Caco-2 (cell line): ENCODE data around the gene MAP2K4. TPM values are rescaled to one million over a fixed set of nuclear protein-coding genes. Genes with fewer than 3 reads are reported as not detected.

ENCODE experiments used
- BruUV-seq: library from RNA; stranded (reverse); fragments of 400-500 nt; replicated peaks from 2 replicates; lab custom pipeline; 2021; lab: Mats Ljungman, UMichigan
- CTCF ChIA-PET: fragments of 300-600 bp; sonication (Branson Sonifier 250); formaldehyde crosslinking; loops from one replicate; lab custom pipeline; 2022; ENCODE audit warnings: antibody characterized with exemption; lab: Charles Lee
- POLR2A ChIA-PET: fragments of 300-600 bp; sonication (Branson Sonifier 250); formaldehyde crosslinking; loops from one replicate; lab custom pipeline; 2022; ENCODE audit warnings: antibody characterized with exemption; lab: Charles Lee
- DNase-seq, 2 experiments: peaks; one replicate each; pipeline versions ENCODE4 v3.0.0 to v3.0.0-alpha.2; 2020 to 2022
- H3K27me3 ChIP-seq: replicated peaks from 2 replicates; pipeline ENCODE4 v1.6.0; 2011; ENCODE audit warnings: low read length; ENCODE audit not compliant: control insufficient read depth, insufficient read depth
- H3K36me3 ChIP-seq: 2 replicates; pipeline ENCODE4 v1.5.1; 2011; ENCODE audit warnings: low read length; ENCODE audit not compliant: control insufficient read depth, insufficient read depth
- H3K4me1 ChIP-seq: fragments of 250-450 bp; sonication (Bioruptor Pico); 2 replicates; pipeline ENCODE4 v1.5.1; 2020; ENCODE audit warnings: mild to moderate bottlenecking
- H3K4me3 ChIP-seq: 2 replicates; pipeline ENCODE4 v1.5.1; 2011; ENCODE audit warnings: low read depth, mild to moderate bottlenecking, control low read depth, low read length
- H3K9me3 ChIP-seq: fragments of 250-450 bp; sonication (Bioruptor Pico); 2 replicates; pipeline ENCODE4 v1.5.1; 2020; ENCODE audit warnings: mild to moderate bottlenecking, moderate library complexity
- H3K27ac Mint-ChIP-seq: one replicate; pipeline ENCODE4 v1.8.0; 2022; ENCODE audit warnings: mixed read lengths; ENCODE audit not compliant: unreplicated experiment
- H3K27me3 Mint-ChIP-seq: one replicate; pipeline ENCODE4 v1.8.0; 2022; ENCODE audit warnings: mixed read lengths; ENCODE audit not compliant: insufficient read depth, unreplicated experiment
- H3K36me3 Mint-ChIP-seq: one replicate; pipeline ENCODE4 v1.8.0; 2022; ENCODE audit warnings: mild to moderate bottlenecking, mixed read lengths; ENCODE audit not compliant: insufficient read depth, unreplicated experiment
- H3K4me1 Mint-ChIP-seq: one replicate; pipeline ENCODE4 v1.8.0; 2022; ENCODE audit warnings: low read depth, mixed read lengths; ENCODE audit not compliant: unreplicated experiment
- H3K4me3 Mint-ChIP-seq: one replicate; pipeline ENCODE4 v1.8.0; 2022; ENCODE audit warnings: mild to moderate bottlenecking, moderate library complexity, mixed read lengths; ENCODE audit not compliant: unreplicated experiment
- H3K9me3 Mint-ChIP-seq: one replicate; pipeline ENCODE4 v1.8.0; 2022; ENCODE audit warnings: mixed read lengths; ENCODE audit not compliant: unreplicated experiment
- CTCF ChIP-seq, 2 experiments: fragments of 200-600 bp in 1 of 2; IDR thresholded peaks; 1 replicate in 1 of 2; 2 replicates in 1 of 2; pipeline versions ENCODE4 v1.5.1 to v1.8.0; 2011 to 2022; ENCODE audit warnings: antibody characterized with exemption in 1 of 2, control low read depth in 1 of 2, inconsistent platforms in 1 of 2, low read depth in 1 of 2, low read length in 1 of 2, mild to moderate bottlenecking in 1 of 2, moderate library complexity in 1 of 2; ENCODE audit not compliant: insufficient read depth in 1 of 2, severe bottlenecking in 1 of 2, unreplicated experiment in 1 of 2
- intact Hi-C: fragments of 100-400 bp; cut with micrococcal nuclease; formaldehyde crosslinking; loops from one replicate; pipeline ENCODE4 v1.10.0; 2022; ENCODE audit not compliant: unreplicated experiment
- total RNA-seq: library from RNA; stranded (reverse); gene quantifications from 2 replicates; pipeline ENCODE4 v1.2.3, GENCODE V29; 2022

MAP2K4 gene
- total RNA-seq, 1 experiment from 2014 or later: 20.9 TPM

GRCh38 chr17:12094336-12094735 is 73.7 kb downstream of the MAP2K4 start:
- Mint-ChIP-seq H3K27ac (no peak overlapping the region), H3K4me3 (no peak overlapping the region), H3K27me3 (no peaks in the 10 kb centered on the region), H3K36me3 (peaks cover 11% of the 10 kb centered on the region), H3K9me3 (no peaks in the 10 kb centered on the region), H3K4me1 (peaks cover 11% of the 10 kb centered on the region)
- ChIA-PET POLR2A (no interaction called here), CTCF (no interaction called here)
- H3K27me3 ChIP-seq: no peaks in the 10 kb centered on the region
- no peaks in the 10 kb centered on the region for H3K4me1 ChIP-seq
- H3K36me3 ChIP-seq: no peaks in the 10 kb centered on the region
- intact Hi-C loops: no loop called here
- TF ChIP-seq CTCF (IDR thresholded peaks at IDR 0.05; ENCODE audit: insufficient read depth in 1 of 2, low read depth in 1 of 2, low read length in 1 of 2, severe bottlenecking in 1 of 2, unreplicated experiment in 1 of 2): no peak
- H3K4me3 ChIP-seq: no peak overlapping the region
- no peaks in the 10 kb centered on the region for H3K9me3 ChIP-seq
- no TSS peak for BruUV-seq
- DNase-seq: no peak

GRCh38 chr17:12095522-12095921 is 74.8 kb downstream of the MAP2K4 start:
- Histone ChIP-seq H3K36me3 (no peaks in the 10 kb centered on the region), H3K27me3 (no peaks in the 10 kb centered on the region), H3K4me1 (no peaks in the 10 kb centered on the region), H3K9me3 (no peaks in the 10 kb centered on the region), H3K4me3 (no peak overlapping the region)
- Mint-ChIP-seq H3K4me3 (no peak overlapping the region), H3K27me3 (no peaks in the 10 kb centered on the region), H3K36me3 (peaks cover 6% of the 10 kb centered on the region), H3K27ac (no peak overlapping the region), H3K9me3 (no peaks in the 10 kb centered on the region), H3K4me1 (peaks cover 6% of the 10 kb centered on the region)
- CTCF ChIA-PET: no interaction called here
- TF ChIP-seq CTCF (IDR thresholded peaks at IDR 0.05; ENCODE audit: insufficient read depth in 1 of 2, low read depth in 1 of 2, low read length in 1 of 2, severe bottlenecking in 1 of 2, unreplicated experiment in 1 of 2): no peak
- no peak for DNase-seq
- intact Hi-C loops: no loop called here
- POLR2A ChIA-PET: no interaction called here
- no TSS peak for BruUV-seq

GRCh38 chr17:12097326-12097725 is 76.6 kb downstream of the MAP2K4 start:
- H3K36me3 ChIP-seq: no peaks in the 10 kb centered on the region
- Mint-ChIP-seq H3K4me1 (peaks cover 6% of the 10 kb centered on the region), H3K4me3 (no peak overlapping the region), H3K36me3 (peaks cover 6% of the 10 kb centered on the region), H3K27ac (no peak overlapping the region), H3K27me3 (no peaks in the 10 kb centered on the region), H3K9me3 (no peaks in the 10 kb centered on the region)
- no peak for TF ChIP-seq CTCF (IDR thresholded peaks at IDR 0.05; ENCODE audit: insufficient read depth in 1 of 2, low read depth in 1 of 2, low read length in 1 of 2, severe bottlenecking in 1 of 2, unreplicated experiment in 1 of 2)
- H3K27me3 ChIP-seq: no peaks in the 10 kb centered on the region
- ChIA-PET CTCF (no interaction called here), POLR2A (no interaction called here)
- no TSS peak for BruUV-seq
- no peaks in the 10 kb centered on the region for H3K9me3 ChIP-seq
- no peaks in the 10 kb centered on the region for H3K4me1 ChIP-seq
- no peak overlapping the region for H3K4me3 ChIP-seq
- DNase-seq: no peak
- intact Hi-C loops: no loop called here
